Endothelial cell of coronary artery (primary cell): ENCODE data around the gene CLDN9. TPM values are rescaled to one million over a fixed set of nuclear protein-coding genes. Genes with fewer than 3 reads are reported as not detected.

Source experiments
- total RNA-seq: library from RNA; depleted of rRNA; stranded (reverse); fragments of >200 nt; gene quantifications from 2 replicates; pipeline ENCODE4 v1.2.3, GENCODE V29; 2014

CLDN9 gene, protein sequence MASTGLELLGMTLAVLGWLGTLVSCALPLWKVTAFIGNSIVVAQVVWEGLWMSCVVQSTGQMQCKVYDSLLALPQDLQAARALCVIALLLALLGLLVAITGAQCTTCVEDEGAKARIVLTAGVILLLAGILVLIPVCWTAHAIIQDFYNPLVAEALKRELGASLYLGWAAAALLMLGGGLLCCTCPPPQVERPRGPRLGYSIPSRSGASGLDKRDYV
- total RNA-seq: not detected in 2 replicates

DNA sequence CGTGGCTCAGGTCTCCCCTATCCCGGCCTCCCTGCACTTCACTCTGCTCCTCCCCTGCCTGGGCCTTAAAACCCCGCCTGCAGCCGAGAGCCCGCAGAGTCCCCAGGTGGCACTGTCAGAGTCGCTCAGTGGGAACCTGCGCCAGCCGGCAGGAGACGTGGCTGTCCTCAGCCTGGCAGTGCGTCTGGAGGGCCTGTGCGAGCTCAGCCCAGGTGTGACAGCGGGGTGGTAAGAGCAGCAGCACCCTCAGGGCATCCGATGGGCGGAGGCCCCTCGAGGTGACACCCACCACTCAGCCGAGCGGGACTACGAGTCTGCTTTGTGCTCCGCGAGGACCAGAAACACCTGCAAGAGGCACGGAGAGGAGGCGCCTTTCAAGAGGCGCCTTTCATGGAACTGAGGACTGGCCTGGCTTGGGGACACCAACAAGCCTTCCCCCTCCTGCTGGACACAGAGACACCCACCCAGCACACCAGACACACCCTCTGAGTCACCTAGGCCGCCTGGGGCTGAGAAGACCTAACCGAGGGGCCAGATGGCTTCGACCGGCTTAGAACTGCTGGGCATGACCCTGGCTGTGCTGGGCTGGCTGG is at the start of gene CLDN9:
Gene CLDN9, plus strand, starts transcription at position 96 of the 593 bp plus-strand sequence. Its CDS starts 440 bp downstream, at position 536.

DNA sequence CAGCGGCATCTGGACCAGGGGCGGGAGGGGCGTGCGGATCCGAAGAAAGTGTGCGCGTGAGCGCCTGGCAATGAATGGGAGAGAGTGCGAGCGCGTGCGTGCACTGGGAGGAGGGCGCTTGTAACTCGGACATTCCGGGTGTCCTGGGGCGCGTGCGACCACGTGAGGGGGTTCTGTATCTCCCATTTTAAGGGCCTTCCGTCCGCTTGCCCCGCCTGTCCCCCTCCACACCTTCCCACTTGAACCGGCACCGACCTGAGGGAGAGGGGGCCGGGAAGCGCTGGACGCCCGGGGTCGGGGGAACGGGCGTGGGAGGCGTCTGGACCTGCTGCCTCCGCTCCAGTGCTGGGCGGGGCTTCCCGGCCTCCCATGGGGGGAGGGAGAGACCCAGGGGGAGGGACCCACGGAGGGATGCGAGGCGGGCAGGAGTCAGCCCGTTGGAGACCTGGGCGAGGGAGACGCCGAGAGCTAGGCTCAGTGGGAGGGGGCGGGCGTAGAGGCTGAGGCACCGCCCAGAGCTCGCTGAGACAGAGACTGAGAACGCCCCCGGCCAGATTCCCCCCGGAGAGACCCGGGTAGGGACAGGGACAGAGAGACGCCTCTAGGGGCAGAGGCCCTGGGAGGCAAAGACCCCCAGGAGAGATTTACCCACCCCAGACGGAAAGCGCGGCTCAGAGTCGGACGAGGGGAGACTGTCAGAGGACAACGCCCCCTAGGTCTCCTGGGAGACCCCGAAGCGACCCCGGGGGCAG is 48.8 kb upstream of the CLDN9 start, which contains the start of gene KREMEN2:
Gene KREMEN2, plus strand, starts transcription at position 553 of the 752 bp plus-strand sequence. CDS start 246 bp downstream, outside the sequence.

GRCh38 chr16:2968738-2969544 is 43.8 kb upstream of the CLDN9 start, which contains the start of gene PAQR4:
PAQR4 (plus strand) TSS chr16:2969348; CDS start chr16:2969675, 327 bp downstream.

GRCh38 chr16:2980227-2981176 is 32.2 kb upstream of the CLDN9 start, which contains the start of gene PKMYT1:
PKMYT1 (minus strand) TSS chr16:2980446; CDS start chr16:2979657, 789 bp downstream.

GRCh38 chr16:3017794-3018506 is 5.2 kb downstream of the CLDN9 start, which contains the start of gene CLDN6:
CLDN6 (minus strand) TSS chr16:3018183; CDS start chr16:3016021, 2,162 bp downstream.

DNA sequence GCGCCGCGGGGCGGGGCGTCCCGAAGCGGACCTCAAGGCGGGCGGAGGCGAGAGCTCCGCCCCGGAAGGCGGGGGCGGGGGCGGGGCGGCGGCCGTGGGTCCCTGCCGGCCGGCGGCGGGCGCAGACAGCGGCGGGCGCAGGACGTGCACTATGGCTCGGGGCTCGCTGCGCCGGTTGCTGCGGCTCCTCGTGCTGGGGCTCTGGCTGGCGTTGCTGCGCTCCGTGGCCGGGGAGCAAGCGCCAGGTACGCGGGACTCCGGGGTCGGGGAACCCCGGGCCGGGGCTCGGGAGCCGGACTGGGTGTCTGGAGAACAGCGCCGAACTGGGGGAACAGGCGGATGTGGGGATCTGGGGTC is 7.5 kb downstream of the CLDN9 start, which contains the start of gene TNFRSF12A:
Gene TNFRSF12A, plus strand, starts transcription at position 122 of the 357 bp plus-strand sequence. Its CDS starts 30 bp downstream, at position 152.

DNA sequence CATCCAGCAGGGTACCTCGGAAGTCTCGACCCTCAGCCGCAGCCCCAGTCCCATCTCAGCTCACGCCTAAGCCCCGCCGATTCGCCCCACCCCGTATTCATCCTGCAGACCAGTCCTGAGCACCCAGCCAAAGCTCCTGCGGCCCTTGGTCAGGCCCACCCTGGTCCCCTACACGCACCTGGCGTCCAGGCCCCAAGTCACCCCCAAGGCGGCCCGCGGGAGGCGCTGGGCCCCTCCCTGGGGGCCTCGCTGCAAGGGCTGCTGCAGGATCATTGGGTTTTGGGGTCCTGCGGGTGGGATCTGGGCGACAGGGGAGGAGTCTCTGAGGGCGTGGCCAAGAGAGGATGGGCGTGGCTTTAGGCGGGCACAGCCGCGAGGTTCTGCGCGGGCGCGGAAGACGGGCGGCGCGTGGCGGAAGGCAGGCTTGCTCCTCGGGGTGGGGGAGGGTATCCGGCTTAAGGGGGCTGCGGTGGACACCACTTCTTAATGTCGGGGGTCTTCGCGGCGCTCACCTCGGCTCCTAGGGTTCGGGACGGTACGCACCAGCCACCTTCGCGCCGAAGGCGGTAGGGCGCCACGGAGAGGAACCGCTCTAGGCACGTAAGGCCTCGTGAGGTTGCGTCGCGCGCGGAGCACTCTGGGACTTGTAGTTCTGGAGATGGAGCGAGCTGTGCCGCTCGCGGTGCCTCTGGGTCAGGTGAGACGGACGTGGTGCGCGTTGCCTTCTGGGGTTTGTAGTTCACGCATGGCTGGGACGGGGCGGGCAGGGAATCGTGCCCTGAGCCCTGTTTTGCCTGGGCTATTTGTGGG is 11.2 kb downstream of the CLDN9 start, which contains the start of the genes HCFC1R1 and THOC6:
Gene HCFC1R1, minus strand, starts transcription at position 274 of the 810 bp plus-strand sequence. Its CDS starts 1 bp downstream, at position 273.
Gene THOC6, plus strand, starts transcription at position 367 of the 810 bp plus-strand sequence. Its CDS starts 292 bp downstream, at position 659.

DNA sequence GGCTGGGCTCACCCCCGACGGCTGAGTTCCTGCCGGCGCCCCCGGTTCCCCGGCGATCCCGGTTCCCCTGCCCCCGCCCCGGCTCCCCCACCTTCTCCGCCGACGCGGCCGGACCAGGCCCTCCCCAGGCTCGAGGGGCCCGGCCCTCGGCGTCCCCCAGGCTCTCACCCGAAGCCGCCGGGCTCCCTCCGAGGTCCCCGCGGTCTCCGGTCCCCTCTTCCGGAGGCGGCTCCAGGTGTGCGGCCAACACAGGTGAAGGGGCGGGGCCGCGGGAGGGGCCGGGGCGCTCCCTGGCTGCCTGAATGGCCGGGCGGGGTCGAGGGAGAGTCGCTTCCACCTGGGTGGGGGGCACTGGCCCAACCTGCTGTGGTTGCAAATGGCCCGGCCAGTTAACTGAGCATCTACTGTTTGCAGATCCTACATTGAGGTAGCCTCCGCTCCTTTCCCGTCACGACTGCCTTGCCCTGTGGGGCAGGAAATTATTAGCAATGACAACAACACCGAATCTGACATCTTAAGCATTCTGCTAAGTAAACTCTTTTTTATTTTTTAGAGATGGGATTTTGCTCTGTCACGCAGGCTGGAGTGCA is 24.1 kb downstream of the CLDN9 start, which contains the start of gene BICDL2:
Gene BICDL2, minus strand, starts transcription at position 219 of the 590 bp plus-strand sequence. CDS start 1,448 bp downstream, outside the sequence.

DNA sequence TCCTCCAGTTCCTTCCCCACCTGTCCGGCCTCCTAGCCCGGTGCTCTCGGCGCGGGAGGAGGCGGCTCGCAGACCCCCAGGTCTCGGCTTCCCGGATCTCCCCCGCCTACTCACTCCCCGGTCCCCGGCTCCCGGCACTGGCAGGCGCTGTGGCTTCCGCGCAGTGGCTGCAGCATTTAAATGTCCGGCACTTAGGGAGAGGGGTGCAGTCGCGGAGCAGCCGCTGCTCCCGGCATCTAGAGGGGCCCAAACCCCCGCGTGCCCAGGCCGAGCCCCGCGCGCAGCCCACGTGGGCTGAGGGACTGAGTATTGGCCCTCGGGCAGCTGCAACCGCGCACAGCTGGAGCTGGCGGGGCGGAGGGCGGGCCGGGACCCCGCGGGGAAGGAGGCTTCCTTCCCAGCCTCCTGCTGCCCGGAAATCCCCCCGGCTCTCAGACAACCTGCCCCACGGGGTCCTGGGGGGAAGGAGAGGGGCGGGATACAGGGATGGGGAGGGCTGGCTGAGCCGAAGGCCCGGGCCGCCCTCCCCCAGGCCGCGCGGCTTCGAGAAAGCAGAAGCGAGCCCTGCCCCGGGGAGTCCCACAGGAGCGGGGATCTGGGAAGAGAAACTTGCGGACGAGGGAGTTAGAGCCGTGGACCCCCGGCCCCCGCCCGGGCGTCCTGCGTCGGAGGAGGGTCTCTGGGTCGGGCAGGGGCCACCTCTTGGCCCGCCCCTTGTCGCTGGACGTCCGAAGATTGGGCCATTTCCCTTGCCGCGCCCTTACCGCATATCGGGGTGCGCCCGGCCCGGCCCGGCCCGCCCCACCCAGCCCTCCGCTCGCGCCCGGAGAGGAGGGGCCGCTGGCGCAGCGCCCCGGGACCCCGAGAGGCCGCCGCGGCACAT is 33.3 kb downstream of the CLDN9 start, which contains the start of gene MMP25:
Gene MMP25, plus strand, starts transcription at position 804 of the 883 bp plus-strand sequence. CDS start 357 bp downstream, outside the sequence.

Other genes with a start within 250 kb of the CLDN9 start
- 386 and 446 TPM in 2 replicates for gene ELOB, start 235.6 kb upstream of the CLDN9 start, total RNA-seq
- gene PRSS33, start 225.4 kb upstream of the CLDN9 start, total RNA-seq: not detected in 2 replicates
- not detected in 2 replicates for gene PRSS41, start 214.5 kb upstream of the CLDN9 start, total RNA-seq
- not detected in 2 replicates for gene PRSS21, start 195.7 kb upstream of the CLDN9 start, total RNA-seq
- gene ZG16B, start 182.6 kb upstream of the CLDN9 start, total RNA-seq: 0.09 and 1.9 TPM in 2 replicates
- gene PRSS22, start 154.8 kb upstream of the CLDN9 start, total RNA-seq: not detected in 2 replicates
- gene FLYWCH2, start 129.7 kb upstream of the CLDN9 start, total RNA-seq: 36.6 and 50.6 TPM in 2 replicates
- 26.1 and 35.3 TPM in 2 replicates for gene FLYWCH1, start 101.0 kb upstream of the CLDN9 start, total RNA-seq
- gene KREMEN2, start 48.6 kb upstream of the CLDN9 start, total RNA-seq: not detected in 2 replicates
- 7.1 and 12.1 TPM in 2 replicates for gene PAQR4, start 43.6 kb upstream of the CLDN9 start, total RNA-seq
- 3.0 and 4.2 TPM in 2 replicates for gene PKMYT1, start 32.5 kb upstream of the CLDN9 start, total RNA-seq
- not detected in 2 replicates for gene CLDN6, start 5.3 kb downstream of the CLDN9 start, total RNA-seq
- 136 and 230 TPM in 2 replicates for gene TNFRSF12A, start 7.4 kb downstream of the CLDN9 start, total RNA-seq
- 6.1 and 10.1 TPM in 2 replicates for gene HCFC1R1, start 11.0 kb downstream of the CLDN9 start, total RNA-seq
- gene THOC6, start 11.1 kb downstream of the CLDN9 start, total RNA-seq: 23.6 and 23.8 TPM in 2 replicates
- not detected in 2 replicates for gene BICDL2, start 24.0 kb downstream of the CLDN9 start, total RNA-seq
- gene MMP25, start 33.6 kb downstream of the CLDN9 start, total RNA-seq: under 0.01 TPM in 2 replicates
- gene IL32, start 52.7 kb downstream of the CLDN9 start, total RNA-seq: 55.7 and 123 TPM in 2 replicates
- gene ZSCAN10, start 86.4 kb downstream of the CLDN9 start, total RNA-seq: 0.19 TPM in 1 of 2 replicates, not detected in the other
- 22.9 and 23.2 TPM in 2 replicates for gene ZNF205, start 99.7 kb downstream of the CLDN9 start, total RNA-seq
- 3.4 and 5.6 TPM in 2 replicates for gene ZNF213, start 122.1 kb downstream of the CLDN9 start, total RNA-seq
- 0.18 TPM in 1 of 2 replicates, not detected in the other for gene OR1F1, start 175.3 kb downstream of the CLDN9 start, total RNA-seq
- gene ZNF200, start 222.2 kb downstream of the CLDN9 start, total RNA-seq: 8.4 and 9.6 TPM in 2 replicates
- gene MEFV, start 243.7 kb downstream of the CLDN9 start, total RNA-seq: under 0.01 TPM in 1 of 2 replicates, not detected in the other